Mucosa of stomach (tissue), 1 donor: ENCODE results near the gene MASP1.

Experiments used
- H3K27me3 ChIP-seq: one replicate; pipeline ENCODE4 v1.7.0; 2013; ENCODE audit warnings: mild to moderate bottlenecking, low read length; ENCODE audit not compliant: control insufficient read depth, insufficient read depth
- H3K36me3 ChIP-seq: one replicate; pipeline ENCODE4 v1.7.0; 2013; ENCODE audit warnings: low read length; ENCODE audit not compliant: control insufficient read depth, insufficient read depth
- H3K4me1 ChIP-seq: one replicate; pipeline ENCODE4 v1.7.0; 2013; ENCODE audit warnings: mild to moderate bottlenecking, low read length; ENCODE audit not compliant: control insufficient read depth, insufficient read depth
- H3K4me3 ChIP-seq: one replicate; pipeline ENCODE4 v1.7.0; 2013; ENCODE audit warnings: low read length
- H3K9ac ChIP-seq: one replicate; pipeline ENCODE4 v1.7.0; 2013; ENCODE audit warnings: mild to moderate bottlenecking, low read length, moderate library complexity
- H3K9me3 ChIP-seq: one replicate; pipeline ENCODE4 v1.7.0; 2013; ENCODE audit warnings: mild to moderate bottlenecking, low read length, moderate library complexity; ENCODE audit not compliant: control insufficient read depth
- donor health status: Pancreatic carcinoma.

MASP1 gene

GRCh38 chr3:187292181-187292580 is 644 bp upstream of the MASP1 start:
- H3K4me3 ChIP-seq: no peak overlapping the region
- no peaks in the 10 kb centered on the region for H3K36me3 ChIP-seq
- H3K9me3 ChIP-seq: no peaks in the 10 kb centered on the region
- H3K4me1 ChIP-seq: peaks cover 10% of the 10 kb centered on the region
- H3K27me3 ChIP-seq: peaks cover 4% of the 10 kb centered on the region
- no peak overlapping the region for H3K9ac ChIP-seq

- Histone ChIP-seq H3K4me1 (peaks cover 10% of the 10 kb centered on the region), H3K27me3 (peaks cover 4% of the 10 kb centered on the region), H3K9me3 (no peaks in the 10 kb centered on the region), H3K9ac (peak overlapping the region; percentile 9), H3K4me3 (no peak overlapping the region), H3K36me3 (no peaks in the 10 kb centered on the region)
Observed at GRCh38 chr3:187291001-187291511, 481 bp downstream of the MASP1 start.

GRCh38 chr3:187290503-187290902 is 1.0 kb downstream of the MASP1 start:
- peaks cover 4% of the 10 kb centered on the region for H3K27me3 ChIP-seq
- H3K9me3 ChIP-seq: no peaks in the 10 kb centered on the region
- H3K36me3 ChIP-seq: no peaks in the 10 kb centered on the region
- H3K4me3 ChIP-seq: no peak overlapping the region
- no peak overlapping the region for H3K9ac ChIP-seq
- peaks cover 10% of the 10 kb centered on the region for H3K4me1 ChIP-seq

GRCh38 chr3:187288855-187289605 is 2.5 kb downstream of the MASP1 start:
- Histone ChIP-seq H3K27me3 (peaks cover 4% of the 10 kb centered on the region), H3K36me3 (no peaks in the 10 kb centered on the region), H3K4me1 (peaks cover 10% of the 10 kb centered on the region), H3K9ac (no peak overlapping the region), H3K4me3 (no peak overlapping the region), H3K9me3 (no peaks in the 10 kb centered on the region)

- Histone ChIP-seq H3K9ac (no peak overlapping the region), H3K4me1 (peaks cover 10% of the 10 kb centered on the region), H3K27me3 (peaks cover 4% of the 10 kb centered on the region), H3K36me3 (no peaks in the 10 kb centered on the region), H3K4me3 (no peak overlapping the region), H3K9me3 (no peaks in the 10 kb centered on the region)
Observed at GRCh38 chr3:187288131-187288854, 3.2 kb downstream of the MASP1 start.

- H3K4me1 ChIP-seq: peaks cover 10% of the 10 kb centered on the region
- no peaks in the 10 kb centered on the region for H3K27me3 ChIP-seq
- no peak overlapping the region for H3K9ac ChIP-seq
- H3K36me3 ChIP-seq: no peaks in the 10 kb centered on the region
- no peak overlapping the region for H3K4me3 ChIP-seq
- no peaks in the 10 kb centered on the region for H3K9me3 ChIP-seq
Observed at GRCh38 chr3:187287256-187287655, 4.3 kb downstream of the MASP1 start.

GRCh38 chr3:187286467-187287059 is 5.0 kb downstream of the MASP1 start:
- Histone ChIP-seq H3K36me3 (no peaks in the 10 kb centered on the region), H3K4me1 (peaks cover 6% of the 10 kb centered on the region), H3K27me3 (no peaks in the 10 kb centered on the region), H3K4me3 (no peak overlapping the region), H3K9ac (no peak overlapping the region), H3K9me3 (no peaks in the 10 kb centered on the region)

- Histone ChIP-seq H3K4me3 (no peak overlapping the region), H3K9ac (no peak overlapping the region), H3K36me3 (no peaks in the 10 kb centered on the region), H3K27me3 (no peaks in the 10 kb centered on the region), H3K9me3 (no peaks in the 10 kb centered on the region), H3K4me1 (no peaks in the 10 kb centered on the region)
Observed at GRCh38 chr3:187281191-187281714, 10.3 kb downstream of the MASP1 start.

- H3K9me3 ChIP-seq: no peaks in the 10 kb centered on the region
- H3K9ac ChIP-seq: no peak overlapping the region
- no peaks in the 10 kb centered on the region for H3K27me3 ChIP-seq
- no peak overlapping the region for H3K4me3 ChIP-seq
- H3K4me1 ChIP-seq: no peaks in the 10 kb centered on the region
- H3K36me3 ChIP-seq: no peaks in the 10 kb centered on the region
Observed at GRCh38 chr3:187280644-187281043, 10.9 kb downstream of the MASP1 start.

- no peaks in the 10 kb centered on the region for H3K4me1 ChIP-seq
- H3K9ac ChIP-seq: no peak overlapping the region
- H3K27me3 ChIP-seq: peaks cover 6% of the 10 kb centered on the region
- H3K36me3 ChIP-seq: no peaks in the 10 kb centered on the region
- no peak overlapping the region for H3K4me3 ChIP-seq
- no peaks in the 10 kb centered on the region for H3K9me3 ChIP-seq
Observed at GRCh38 chr3:187277129-187277462, 14.4 kb downstream of the MASP1 start.

GRCh38 chr3:187276397-187277128 is 15.0 kb downstream of the MASP1 start:
- H3K36me3 ChIP-seq: no peaks in the 10 kb centered on the region
- peaks cover 6% of the 10 kb centered on the region for H3K27me3 ChIP-seq
- no peaks in the 10 kb centered on the region for H3K4me1 ChIP-seq
- H3K9ac ChIP-seq: no peak overlapping the region
- H3K4me3 ChIP-seq: no peak overlapping the region
- H3K9me3 ChIP-seq: no peaks in the 10 kb centered on the region
